Measurements from ENCODE around the gene EPB41L1.

The EPB41L1 gene

GRCh38 chr20:36155991-36156390, 1.5 kb downstream of the EPB41L1 start:
- DNase-seq (ENCODE audit: low read depth), result no peak

DNA sequence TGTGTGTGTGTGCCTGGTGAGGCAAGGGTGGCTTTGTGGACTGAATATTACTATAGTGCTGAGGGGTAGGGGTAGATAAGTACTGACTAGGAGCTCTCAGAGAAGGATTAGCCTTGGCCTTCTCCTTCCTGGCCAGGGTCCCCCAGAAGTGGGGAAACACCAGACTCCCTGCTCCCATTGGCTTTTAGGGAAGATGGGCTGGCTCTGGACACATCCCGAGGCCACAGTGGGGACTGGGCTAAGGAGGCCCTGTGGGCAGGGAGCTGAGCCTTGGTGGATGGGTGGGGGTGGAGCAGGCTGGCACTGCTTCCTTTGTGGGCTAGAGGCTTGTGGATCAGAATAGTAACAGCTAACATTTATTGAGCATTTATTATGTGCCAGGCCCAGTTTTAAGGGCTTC, 3.1 kb downstream of the EPB41L1 start:
- DNase-seq (ENCODE audit: low read depth), result no peak

- DNase-seq (ENCODE audit: low read depth), result no peak
Observed at GRCh38 chr20:36158160-36158741, 3.7 kb downstream of the EPB41L1 start.

- no peak for DNase-seq (ENCODE audit: low read depth)
Observed at GRCh38 chr20:36159833-36160232, 5.3 kb downstream of the EPB41L1 start.

DNA sequence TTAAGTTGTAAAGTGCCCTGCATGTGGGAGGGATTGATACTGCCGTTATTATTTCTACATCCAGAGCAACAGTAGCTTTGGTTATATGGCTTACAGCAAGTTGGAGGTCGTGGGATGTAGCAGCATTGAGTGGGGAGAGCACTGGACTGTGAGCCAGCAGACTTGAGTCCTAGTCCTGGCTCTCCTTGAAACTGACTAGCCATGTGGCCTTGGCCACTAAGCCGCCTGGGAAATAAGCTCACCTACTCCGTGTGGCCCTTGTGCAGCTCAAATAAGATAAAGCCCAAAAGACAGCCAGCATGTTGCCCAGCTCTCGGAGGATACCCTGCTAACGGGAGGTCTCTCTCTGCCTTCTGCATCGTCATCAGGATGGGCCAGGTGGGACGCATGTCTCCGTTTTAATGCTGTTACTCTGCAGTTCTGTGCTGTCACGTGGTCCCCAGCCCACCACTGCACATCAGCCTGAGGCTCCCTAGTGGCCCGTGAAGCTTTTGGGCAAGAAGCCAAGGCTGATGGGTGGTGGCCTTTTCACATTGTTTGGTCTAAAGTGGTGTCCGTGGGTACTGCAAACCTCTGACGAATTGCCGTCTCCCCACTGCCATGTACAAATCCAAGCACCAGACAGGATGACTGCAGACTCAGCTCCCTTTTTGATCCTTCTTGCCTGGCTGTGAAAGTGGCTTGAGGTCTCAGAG, 7.9 kb downstream of the EPB41L1 start:
- no peak for DNase-seq (ENCODE audit: low read depth)

DNA sequence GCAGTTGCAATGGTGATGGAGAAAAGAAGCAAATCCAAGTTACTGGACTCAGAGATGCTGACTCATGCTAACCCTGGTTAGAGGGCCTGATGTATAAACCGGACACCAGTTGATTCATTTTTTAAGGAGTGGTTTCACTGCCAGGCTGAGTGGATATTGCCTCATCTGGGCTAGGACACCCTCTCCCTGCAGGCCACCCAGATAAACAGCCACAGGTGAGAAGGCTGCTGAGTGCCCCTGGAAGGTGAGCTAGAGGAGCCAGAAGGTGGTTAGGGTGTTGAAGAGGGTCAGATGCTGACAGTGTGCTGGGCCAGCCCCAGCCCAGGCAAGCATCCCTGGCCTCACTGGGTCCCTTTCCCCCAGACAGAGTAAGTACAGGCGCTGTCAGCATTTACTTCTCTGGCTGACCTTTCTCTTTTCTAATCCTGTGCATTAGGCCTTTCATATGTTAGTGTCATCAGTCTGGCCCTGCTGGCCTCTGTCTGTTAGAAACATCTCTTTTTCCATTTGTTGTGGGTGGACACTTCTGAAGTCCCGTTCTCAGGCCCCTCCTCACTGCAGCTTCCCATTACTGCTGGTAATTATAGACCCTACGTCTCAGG, 13.5 kb downstream of the EPB41L1 start:
- DNase-seq (ENCODE audit: low read depth), result no peak

GRCh38 chr20:36170542-36171215, 16.1 kb downstream of the EPB41L1 start:
- DNase-seq (ENCODE audit: low read depth), result no peak

DNA sequence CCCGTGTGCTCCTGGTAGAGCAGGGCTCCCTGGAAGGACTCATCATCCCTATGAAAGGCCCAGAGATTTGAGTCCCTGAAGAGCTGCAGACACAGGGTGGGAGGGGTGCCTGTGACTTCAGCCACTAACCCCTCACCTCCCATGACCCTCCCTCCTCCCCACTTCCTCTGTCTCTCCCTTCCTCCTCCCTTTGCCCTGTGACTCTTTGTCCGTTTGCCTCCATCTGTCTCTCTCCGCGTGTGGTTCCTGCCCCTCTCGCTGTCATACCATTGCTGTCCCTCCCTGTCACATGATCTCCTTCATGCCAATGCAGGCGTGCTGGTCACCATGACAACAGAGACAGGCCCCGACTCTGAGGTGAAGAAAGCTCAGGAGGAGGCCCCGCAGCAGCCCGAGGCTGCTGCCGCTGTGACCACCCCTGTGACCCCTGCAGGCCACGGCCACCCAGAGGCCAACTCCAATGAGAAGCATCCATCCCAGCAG, 19.0 kb downstream of the EPB41L1 start:
- DNase-seq (ENCODE audit: low read depth), result no peak

- DNase-seq (ENCODE audit: low read depth), result no peak
Observed at GRCh38 chr20:36175016-36175415, 20.5 kb downstream of the EPB41L1 start.

DNA sequence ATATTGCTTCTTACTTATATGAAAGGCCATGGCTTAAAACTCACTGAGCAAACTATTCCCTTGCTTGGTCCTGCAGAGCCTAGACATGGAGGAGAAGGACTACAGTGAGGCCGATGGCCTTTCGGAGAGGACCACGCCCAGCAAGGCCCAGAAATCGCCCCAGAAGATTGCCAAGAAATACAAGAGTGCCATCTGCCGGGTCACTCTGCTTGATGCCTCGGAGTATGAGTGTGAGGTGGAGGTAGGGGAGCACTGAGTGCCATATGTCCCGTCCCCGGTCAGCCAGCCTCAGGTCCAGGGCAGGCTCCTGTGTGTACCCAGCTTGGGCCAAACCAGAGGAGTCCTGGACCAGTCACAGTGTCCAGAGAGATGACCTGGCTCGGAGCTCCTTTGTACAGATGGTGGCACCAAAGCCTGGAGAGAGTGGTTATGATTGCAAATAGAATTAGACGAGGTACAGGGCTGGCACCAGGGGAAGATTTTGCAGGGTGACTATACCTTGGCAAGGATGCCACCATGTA, 21.0 kb downstream of the EPB41L1 start:
- no peak for DNase-seq (ENCODE audit: low read depth)

- no peak for DNase-seq (ENCODE audit: low read depth)
Observed at GRCh38 chr20:36177716-36178115, 23.2 kb downstream of the EPB41L1 start.

GRCh38 chr20:36179170-36179945, 24.8 kb downstream of the EPB41L1 start:
- DNase-seq (ENCODE audit: low read depth), result no peak

DNA sequence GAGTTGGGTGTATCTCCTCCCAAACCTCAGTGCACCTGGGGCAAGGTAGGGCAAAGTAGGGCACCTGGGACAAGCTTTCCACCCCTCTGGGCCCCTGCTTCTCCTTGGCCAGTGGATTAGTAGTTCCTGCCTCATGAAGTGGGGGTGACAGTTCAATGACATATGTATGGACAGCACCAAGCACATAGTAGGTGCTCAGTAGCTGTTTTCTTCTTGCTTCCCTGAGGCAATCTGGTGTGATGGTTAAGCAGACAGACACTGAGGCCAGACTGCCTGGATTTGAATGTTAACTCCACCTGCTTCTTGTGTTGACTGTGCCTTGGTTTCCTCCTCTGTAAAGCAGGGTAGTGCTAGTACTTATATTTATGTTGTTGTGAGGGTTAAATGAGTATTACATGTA, 25.8 kb downstream of the EPB41L1 start:
- no peak for DNase-seq (ENCODE audit: low read depth)

DNA sequence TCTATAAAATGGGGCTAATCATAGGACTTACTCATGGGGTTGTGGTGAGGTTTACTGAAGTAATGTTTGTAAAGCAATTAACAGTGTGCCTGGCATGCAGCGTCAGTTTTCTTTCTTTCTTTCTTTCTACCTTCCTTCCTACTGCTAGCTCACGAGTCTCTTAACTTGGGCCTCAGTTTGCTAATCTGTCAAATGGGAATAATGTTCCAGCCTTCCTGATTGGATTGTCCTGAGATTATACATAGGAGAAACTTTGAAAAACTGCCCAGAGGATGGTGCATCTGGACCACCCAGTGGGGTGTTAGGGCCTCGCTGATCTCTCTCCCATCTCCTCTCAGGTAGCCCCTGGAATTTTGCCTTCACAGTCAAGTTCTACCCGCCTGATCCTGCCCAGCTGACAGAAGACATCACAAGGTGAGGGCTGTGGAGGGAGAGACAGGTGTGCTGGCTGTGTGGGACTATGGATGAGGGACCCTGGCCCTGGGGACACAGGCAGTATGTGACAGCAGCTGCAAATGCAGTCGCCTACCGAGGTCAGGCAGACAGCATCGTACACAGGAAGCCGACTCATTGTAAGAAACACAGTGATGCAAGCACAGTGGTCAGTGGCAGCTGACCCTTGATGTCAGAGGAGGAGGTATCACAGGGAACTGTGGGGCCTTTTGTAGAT, 27.5 kb downstream of the EPB41L1 start:
- no peak for DNase-seq (ENCODE audit: low read depth)

DNA sequence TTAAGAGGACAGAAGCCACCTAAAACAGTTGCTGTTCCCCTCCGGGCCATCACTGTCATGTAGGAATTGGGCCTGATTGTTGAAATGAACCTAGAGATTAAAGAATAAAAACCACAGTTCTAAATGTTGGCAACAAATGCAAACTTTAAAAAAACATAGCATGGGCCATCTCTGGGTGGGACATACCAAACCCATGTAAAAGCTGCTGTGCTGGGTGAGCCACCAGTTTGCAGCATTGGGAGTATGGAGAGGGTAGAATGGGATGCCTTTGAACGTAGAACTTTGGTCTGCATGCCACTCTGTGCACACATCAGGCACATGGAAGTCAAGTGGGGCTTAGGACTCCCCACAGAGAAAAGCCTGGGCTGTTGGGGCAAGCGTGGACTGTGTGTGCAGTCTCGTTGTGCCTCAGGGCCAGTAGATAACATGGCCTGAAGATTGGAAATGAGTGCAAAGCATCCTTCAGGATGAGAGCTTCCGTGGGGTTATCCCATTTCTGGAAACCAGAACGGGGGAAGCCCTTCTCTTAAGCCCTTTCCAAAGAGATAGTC, 28.1 kb downstream of the EPB41L1 start:
- no peak for DNase-seq (ENCODE audit: low read depth)

DNA sequence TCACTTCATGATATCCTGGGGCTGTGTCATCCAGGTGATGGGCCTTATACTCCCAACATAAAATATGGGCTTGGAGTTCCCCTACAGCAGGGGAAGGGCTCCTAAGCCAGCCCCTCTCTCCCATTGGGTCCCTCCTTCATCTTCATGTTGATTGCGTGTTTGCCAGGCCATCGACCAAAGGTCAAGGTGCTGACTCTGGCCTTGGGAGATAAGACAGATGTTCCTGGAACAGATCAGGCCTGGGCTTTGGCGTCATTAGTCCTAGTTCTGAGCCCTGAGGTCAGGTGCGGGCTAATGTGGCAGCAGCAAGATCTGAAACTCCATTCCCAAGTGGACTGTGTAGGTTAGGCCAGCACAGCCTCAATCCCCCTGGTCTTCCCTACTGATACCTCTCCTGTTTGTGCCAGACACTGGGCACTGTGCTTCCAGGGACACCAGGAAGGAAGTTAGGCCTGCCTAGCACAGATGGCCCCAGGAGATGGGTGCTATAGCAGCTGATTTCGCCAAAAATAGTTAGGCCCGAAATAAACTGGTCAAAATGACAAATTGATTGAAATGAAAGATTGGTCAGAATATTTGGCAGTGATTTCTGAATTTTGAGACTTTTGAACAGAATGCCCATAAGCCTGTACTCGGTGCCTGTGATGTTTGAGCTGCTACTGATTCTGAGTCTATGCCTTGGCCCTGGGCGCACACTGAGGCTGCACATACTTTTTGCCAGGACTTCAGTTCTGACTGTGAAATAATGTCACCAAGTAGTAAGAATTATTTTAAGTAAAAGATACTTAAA, 28.8 kb downstream of the EPB41L1 start:
- no peak for DNase-seq (ENCODE audit: low read depth)

GRCh38 chr20:36184816-36185776, 30.6 kb downstream of the EPB41L1 start:
- DNase-seq (ENCODE audit: low read depth), result no peak

- no peak for DNase-seq (ENCODE audit: low read depth)
Observed at GRCh38 chr20:36193977-36194712, 39.6 kb downstream of the EPB41L1 start.

Measured in stimulated activated CD8-positive, alpha-beta memory T cell treated with anti-CD3 and anti-CD28 coated beads, Interleukin-4, amount 100 ng/mL, for 24 hours (primary cell).